ENCODE results near the gene MATCAP1.

The MATCAP1 gene

DNA sequence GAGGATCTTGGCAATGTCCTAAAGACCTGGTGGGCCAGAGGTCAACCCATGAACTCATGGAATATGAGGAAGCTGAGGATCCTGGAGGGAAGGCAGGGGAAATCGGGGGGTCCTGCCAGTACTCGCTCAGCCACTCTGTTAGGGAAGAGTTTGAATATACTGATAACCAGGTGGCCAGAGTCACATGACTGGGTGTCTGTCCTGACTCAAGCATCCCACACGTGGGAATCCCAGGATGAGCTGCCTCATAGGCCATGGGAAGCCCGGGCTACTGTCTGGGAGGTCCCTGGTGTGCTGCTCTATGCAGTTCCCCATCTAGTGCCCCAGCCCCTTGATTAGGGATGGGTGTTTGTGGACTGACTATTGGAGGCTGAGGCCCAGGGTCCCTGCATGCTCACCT, 4.6 kb upstream of the MATCAP1 start:
- H3K9me3 Mint-ChIP-seq: no peaks in the 10 kb centered on the region
- H3K4me3 Mint-ChIP-seq: no peak overlapping the region
- no peak overlapping the region for H3K27ac Mint-ChIP-seq
- H3K4me1 Mint-ChIP-seq (ENCODE audit: low read depth): peaks cover 29% of the 10 kb centered on the region
- peaks cover 8% of the 10 kb centered on the region for H3K36me3 Mint-ChIP-seq (ENCODE audit: low read depth)
- H3K27me3 Mint-ChIP-seq: peaks cover 12% of the 10 kb centered on the region

DNA sequence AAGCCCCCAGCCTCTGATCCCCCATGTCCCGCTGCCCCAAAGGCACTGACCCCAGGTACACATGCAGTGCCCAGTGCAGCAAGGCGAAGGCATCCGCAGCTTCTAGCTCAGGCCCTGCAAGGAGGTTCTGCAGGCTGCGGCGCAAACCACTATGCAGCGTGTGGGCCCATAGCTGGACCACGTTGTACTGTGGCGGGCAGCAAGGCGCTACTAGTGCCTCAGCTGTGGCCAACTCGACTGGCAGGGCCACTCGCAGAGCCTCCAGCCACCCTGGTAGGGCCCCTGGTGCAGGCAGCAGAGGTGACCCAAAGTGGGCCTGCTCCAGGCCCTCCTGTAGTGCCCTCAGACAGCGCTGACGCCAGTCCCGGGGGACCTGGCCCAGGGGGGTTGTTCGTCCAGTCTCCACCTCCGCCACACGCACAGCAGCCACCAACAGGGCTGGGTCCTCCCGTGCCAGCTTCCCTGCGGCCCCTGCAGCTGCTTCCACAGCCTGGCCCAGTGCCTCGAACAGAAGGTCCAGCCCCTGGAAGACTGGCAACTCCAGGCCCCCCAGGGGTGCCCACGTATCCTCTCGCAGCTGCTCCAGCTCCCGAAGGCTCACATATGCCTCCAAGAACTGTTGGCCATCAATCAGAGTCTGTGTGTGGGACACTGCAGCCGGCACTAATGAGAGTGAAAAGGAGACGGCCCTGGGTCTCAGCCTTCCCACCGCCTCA, 3.6 kb upstream of the MATCAP1 start:
- Mint-ChIP-seq H3K27me3 (peaks cover 12% of the 10 kb centered on the region), H3K27ac (no peak overlapping the region), H3K4me3 (no peak overlapping the region), H3K4me1 (ENCODE audit: low read depth) (peaks cover 22% of the 10 kb centered on the region), H3K9me3 (no peaks in the 10 kb centered on the region), H3K36me3 (ENCODE audit: low read depth) (no peaks in the 10 kb centered on the region)

DNA sequence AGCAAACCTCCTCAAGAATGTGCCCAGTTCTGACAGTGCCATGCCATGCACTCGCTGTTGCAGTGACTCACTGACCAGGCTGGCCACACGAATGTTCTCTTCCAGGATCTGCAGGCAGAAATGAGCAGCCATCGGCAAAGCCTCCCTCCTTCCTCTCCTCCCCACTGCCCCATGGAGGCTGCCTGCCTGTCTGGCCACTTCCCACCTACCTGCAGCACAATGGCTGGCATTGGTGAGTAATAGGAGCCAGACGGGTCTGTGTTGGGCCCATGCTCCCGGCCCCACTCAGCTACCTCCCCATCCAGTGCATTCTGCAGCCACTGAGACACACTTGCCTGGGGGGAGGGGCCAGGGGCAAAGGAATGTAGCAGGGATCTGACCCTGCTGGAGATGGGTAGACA, 2.8 kb upstream of the MATCAP1 start:
- H3K9me3 Mint-ChIP-seq: no peaks in the 10 kb centered on the region
- H3K27ac Mint-ChIP-seq: no peak overlapping the region
- H3K27me3 Mint-ChIP-seq: peaks cover 12% of the 10 kb centered on the region
- no peaks in the 10 kb centered on the region for H3K36me3 Mint-ChIP-seq (ENCODE audit: low read depth)
- H3K4me1 Mint-ChIP-seq (ENCODE audit: low read depth): peaks cover 18% of the 10 kb centered on the region
- no peak overlapping the region for H3K4me3 Mint-ChIP-seq

DNA sequence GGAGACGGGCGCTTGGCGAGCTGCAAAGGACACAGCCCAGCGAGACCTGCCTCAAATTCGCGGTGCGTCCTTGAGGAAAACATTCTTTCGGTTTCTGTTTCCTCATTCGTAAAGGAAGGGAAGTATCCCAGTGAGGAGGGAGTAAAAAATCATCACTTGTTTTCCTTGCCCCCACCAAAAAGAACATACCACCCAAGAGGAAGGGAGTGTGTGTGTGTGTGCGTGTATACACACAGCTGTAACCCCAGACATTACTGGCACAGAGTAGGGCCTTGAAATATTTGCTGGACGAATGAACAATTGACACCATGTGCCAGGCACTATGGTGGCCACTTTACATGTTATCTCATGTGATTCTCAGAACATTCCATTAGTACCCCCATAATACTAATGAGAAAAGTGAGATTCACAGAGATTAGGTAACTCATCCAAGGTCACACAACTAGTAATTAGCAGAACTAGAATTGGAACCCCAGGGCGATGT, 1.9 kb upstream of the MATCAP1 start:
- Mint-ChIP-seq H3K27me3 (peaks cover 12% of the 10 kb centered on the region), H3K27ac (peak overlapping the region; percentile 8), H3K9me3 (no peaks in the 10 kb centered on the region), H3K4me3 (peak overlapping the region; percentile 77), H3K4me1 (ENCODE audit: low read depth) (peaks cover 14% of the 10 kb centered on the region), H3K36me3 (ENCODE audit: low read depth) (no peaks in the 10 kb centered on the region)

DNA sequence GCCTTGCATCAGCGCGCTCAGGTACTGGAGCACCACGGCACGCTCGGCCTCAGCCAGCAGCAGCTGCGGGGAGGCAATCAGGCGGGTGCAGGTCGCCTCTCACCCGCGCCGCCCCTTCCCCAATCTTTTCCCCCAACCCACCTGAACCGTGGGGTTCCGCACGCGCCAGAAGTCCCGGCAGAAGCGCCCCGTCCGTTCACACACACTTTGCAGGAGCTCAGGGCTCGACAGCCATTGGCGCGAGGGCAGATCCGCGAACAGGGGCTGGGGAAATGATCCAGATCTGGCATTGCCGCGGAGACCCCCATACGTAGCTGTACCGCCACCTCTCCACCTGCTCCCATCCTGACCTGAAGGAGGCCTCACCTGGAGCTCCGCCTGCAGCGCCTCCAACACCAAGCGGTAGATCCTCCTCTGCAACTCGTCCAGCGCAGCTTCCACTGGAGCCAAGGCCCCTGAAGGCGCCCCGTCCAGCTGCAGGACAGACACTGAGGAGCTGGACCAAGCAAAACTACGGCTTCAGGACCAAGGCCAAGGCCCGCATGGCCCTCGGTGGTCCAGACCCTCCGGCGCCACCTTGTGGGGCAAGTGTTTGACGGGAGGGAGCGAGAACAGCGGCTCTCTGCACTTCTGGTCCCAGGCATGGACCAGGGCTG, 1.4 kb upstream of the MATCAP1 start:
- Mint-ChIP-seq H3K4me1 (ENCODE audit: low read depth) (peaks cover 14% of the 10 kb centered on the region), H3K27ac (no peak overlapping the region), H3K9me3 (no peaks in the 10 kb centered on the region), H3K36me3 (ENCODE audit: low read depth) (no peaks in the 10 kb centered on the region), H3K27me3 (peaks cover 12% of the 10 kb centered on the region), H3K4me3 (peak overlapping the region; percentile 77)

DNA sequence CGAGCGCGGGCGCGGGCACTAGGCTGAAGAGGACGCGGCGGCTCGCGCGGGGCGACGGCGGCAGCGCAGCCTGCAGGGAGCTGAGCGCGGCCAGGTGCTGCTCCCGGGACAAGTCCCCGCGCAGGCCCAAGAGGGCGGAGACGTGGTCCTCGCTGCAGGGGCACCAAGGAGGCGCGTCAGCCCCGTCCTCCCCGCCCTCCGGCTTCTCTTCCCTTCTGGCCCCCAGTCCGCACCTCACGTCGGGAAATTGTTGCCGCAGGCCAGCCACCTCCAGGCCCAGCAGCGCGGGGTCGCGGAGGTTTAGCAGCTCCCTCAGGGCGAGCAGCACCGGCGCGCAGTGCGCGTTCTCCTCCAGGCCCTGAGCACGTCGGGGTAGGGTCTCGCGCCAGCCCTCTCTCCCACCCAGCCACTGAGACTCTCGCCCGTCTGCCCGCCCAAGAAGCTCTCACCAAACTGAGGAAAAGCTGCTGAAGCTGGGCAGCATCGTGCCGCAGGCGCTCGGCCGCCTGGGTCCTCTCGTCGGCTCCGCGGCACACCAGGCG, 761 bp upstream of the MATCAP1 start:
- peaks cover 12% of the 10 kb centered on the region for H3K27me3 Mint-ChIP-seq
- no peaks in the 10 kb centered on the region for H3K9me3 Mint-ChIP-seq
- H3K27ac Mint-ChIP-seq: no peak overlapping the region
- H3K4me1 Mint-ChIP-seq (ENCODE audit: low read depth): peaks cover 14% of the 10 kb centered on the region
- H3K4me3 Mint-ChIP-seq: peak overlapping the region; percentile 43
- no peaks in the 10 kb centered on the region for H3K36me3 Mint-ChIP-seq (ENCODE audit: low read depth)

DNA sequence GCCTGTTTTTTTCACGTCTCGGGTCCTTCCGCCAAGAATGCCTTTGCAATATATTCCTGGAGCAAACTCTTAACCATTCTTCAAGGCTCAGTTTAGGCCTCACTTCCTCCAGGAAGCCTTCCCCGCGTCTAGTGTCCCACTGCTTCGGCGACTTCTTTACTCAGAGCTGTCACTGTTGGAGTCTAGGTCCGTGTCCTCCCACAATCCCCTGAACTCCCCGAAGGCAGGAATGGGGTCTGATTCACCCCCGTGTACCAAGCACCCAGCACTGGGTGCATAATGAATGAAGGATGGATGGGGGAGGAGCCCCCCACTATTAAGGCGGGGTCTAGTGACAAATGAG, 508 bp downstream of the MATCAP1 start:
- Mint-ChIP-seq H3K4me1 (ENCODE audit: low read depth) (peaks cover 20% of the 10 kb centered on the region), H3K9me3 (no peaks in the 10 kb centered on the region), H3K27me3 (peaks cover 19% of the 10 kb centered on the region), H3K36me3 (ENCODE audit: low read depth) (no peaks in the 10 kb centered on the region), H3K27ac (no peak overlapping the region), H3K4me3 (no peak overlapping the region)

DNA sequence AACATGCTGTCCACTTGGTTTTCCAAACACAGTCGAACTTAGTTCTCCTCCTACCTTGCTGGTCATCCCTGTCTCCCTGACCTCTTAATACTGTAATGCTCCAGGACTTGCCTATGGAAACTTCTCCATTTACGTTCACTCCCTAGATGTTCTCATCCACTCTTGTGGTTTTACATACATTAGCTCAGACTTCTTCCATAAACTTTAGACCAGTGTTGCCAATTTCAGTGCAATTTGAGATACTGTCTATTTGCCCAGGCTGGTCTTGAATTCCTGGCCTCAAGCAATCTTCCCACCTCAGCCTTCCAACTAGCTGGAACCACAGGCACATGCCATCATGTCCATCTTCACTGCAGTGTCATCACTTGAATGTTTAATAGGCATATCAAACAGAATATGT, 1.5 kb downstream of the MATCAP1 start:
- no peaks in the 10 kb centered on the region for H3K9me3 Mint-ChIP-seq
- peaks cover 25% of the 10 kb centered on the region for H3K27me3 Mint-ChIP-seq
- H3K36me3 Mint-ChIP-seq (ENCODE audit: low read depth): no peaks in the 10 kb centered on the region
- peaks cover 30% of the 10 kb centered on the region for H3K4me1 Mint-ChIP-seq (ENCODE audit: low read depth)
- no peak overlapping the region for H3K27ac Mint-ChIP-seq
- no peak overlapping the region for H3K4me3 Mint-ChIP-seq

DNA sequence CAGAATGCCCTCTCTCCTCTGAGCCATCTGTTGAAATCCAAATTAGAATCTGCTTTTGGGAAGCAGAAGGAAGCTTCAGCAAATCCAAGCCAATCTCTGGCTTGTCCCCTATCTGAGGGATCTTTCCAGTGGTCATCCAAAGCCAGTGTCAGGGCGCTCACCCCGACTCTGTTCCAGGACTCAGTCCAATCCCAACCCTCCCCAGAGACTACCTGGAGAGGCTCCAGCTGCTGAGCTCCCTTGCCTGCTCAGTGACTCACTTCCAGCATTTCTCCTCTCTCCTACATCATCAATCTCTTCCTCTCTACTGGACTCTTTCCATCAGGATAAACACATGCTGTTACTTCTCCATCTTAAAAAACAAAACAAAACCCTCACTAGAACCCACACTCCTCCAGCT, 2.4 kb downstream of the MATCAP1 start:
- Mint-ChIP-seq H3K36me3 (ENCODE audit: low read depth) (no peaks in the 10 kb centered on the region), H3K27ac (no peak overlapping the region), H3K9me3 (no peaks in the 10 kb centered on the region), H3K4me3 (no peak overlapping the region), H3K4me1 (ENCODE audit: low read depth) (peaks cover 33% of the 10 kb centered on the region), H3K27me3 (peaks cover 29% of the 10 kb centered on the region)

DNA sequence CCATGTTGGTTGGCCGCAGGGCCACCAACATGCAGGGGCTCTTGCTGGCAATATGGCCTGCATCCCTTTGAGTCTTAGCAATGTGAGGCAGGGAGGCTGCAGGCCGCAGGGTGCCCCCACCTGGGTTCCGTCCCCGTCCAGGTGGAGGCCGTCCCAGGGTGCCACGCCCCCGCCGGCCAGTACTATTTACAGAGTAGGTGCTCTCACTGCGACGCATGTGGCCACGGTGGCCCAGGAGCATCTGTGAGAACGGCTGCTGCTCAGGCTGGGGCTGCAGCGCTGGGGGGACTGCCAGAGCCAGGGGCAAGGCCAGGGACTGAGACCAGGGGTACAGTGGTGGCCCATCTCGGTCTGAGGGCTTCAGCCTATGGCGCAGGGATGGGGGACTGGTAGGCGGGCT, 3.6 kb downstream of the MATCAP1 start:
- H3K27ac Mint-ChIP-seq: no peak overlapping the region
- H3K9me3 Mint-ChIP-seq: no peaks in the 10 kb centered on the region
- H3K4me3 Mint-ChIP-seq: no peak overlapping the region
- H3K27me3 Mint-ChIP-seq: peaks cover 35% of the 10 kb centered on the region
- peaks cover 25% of the 10 kb centered on the region for H3K4me1 Mint-ChIP-seq (ENCODE audit: low read depth)
- no peaks in the 10 kb centered on the region for H3K36me3 Mint-ChIP-seq (ENCODE audit: low read depth)

DNA sequence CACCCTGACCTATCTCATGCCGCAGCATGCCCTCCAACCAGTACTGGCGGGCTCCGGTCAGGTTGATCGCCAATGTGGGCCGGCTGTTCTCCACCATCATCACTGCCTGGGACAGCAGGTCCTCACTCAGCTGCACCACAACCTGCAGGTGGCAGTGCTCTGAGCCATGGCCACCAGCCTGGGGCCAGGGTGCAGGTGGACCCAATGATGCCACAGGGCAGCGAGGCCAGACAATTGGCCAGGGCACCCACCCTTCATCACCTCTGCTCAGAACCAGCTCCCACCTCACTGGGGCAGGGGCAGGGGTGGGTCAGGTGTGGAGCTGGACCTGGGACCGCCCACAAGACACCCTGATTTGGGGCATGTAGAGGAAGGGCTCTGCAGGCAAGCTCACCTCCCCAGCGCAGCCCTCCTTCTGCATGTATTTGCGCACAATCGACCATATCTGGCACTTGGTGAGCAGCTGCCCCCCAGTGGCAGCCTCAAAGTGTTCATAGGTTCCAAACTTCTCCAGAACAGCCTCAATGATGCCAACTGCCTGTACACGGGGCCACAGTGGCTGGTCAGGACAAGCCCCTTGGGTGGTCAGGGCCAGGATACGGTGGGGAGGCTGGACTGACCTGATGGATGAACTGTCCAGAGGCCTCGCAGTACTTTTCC, 4.2 kb downstream of the MATCAP1 start:
- Mint-ChIP-seq H3K4me3 (no peak overlapping the region), H3K27ac (no peak overlapping the region), H3K27me3 (peaks cover 34% of the 10 kb centered on the region), H3K4me1 (ENCODE audit: low read depth) (peaks cover 19% of the 10 kb centered on the region), H3K9me3 (no peaks in the 10 kb centered on the region), H3K36me3 (ENCODE audit: low read depth) (no peaks in the 10 kb centered on the region)

DNA sequence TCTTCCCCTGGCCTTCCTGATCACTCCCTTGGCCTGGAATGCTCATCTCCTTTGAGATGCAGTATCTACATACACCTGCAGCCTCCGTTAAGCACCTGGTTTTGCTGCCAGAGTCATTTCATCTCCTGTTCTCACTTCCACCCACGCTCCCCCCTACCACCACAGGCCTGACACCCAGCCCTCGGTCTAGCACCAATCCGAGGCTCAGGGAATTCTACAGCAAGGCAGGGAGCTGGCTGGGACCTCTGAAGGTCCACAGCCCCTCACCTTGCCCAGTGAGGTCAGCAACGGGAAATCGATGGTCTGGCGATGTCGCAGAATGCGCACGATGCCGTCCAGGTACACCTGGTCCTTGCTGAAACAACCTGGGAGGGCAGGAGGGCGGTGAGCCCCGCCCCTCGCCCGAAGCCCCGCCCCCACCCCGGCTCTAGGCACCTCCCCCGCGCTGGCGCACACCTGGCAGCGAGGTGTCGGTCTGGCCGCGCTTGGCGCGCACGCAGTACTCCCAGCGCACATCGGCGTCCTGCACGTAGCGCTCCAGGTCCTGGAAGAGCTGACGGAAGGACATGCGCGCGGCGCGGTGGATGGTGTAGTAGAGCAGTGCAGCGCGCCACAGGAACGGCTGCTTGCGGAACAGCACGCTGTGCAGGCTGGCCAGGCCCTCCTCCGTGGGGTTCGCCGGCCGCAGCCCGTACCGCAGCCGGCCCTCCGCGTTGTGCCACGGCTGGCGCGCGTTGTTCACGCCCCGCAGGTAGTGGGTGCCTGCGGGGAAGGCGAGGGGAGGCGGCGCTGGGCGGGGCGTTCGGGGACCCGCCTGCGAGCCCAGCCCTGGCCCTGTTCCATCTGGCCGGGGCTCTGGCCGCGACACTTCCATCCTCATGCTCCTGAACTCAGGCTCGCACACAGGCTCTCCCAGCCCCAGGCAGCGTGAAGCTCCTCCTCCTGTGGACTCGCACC, 5.7 kb downstream of the MATCAP1 start:
- H3K36me3 Mint-ChIP-seq (ENCODE audit: low read depth): no peaks in the 10 kb centered on the region
- peaks cover 32% of the 10 kb centered on the region for H3K4me1 Mint-ChIP-seq (ENCODE audit: low read depth)
- peaks cover 45% of the 10 kb centered on the region for H3K27me3 Mint-ChIP-seq
- H3K27ac Mint-ChIP-seq: no peak overlapping the region
- peak overlapping the region; percentile 41 for H3K4me3 Mint-ChIP-seq
- H3K9me3 Mint-ChIP-seq: no peaks in the 10 kb centered on the region

DNA sequence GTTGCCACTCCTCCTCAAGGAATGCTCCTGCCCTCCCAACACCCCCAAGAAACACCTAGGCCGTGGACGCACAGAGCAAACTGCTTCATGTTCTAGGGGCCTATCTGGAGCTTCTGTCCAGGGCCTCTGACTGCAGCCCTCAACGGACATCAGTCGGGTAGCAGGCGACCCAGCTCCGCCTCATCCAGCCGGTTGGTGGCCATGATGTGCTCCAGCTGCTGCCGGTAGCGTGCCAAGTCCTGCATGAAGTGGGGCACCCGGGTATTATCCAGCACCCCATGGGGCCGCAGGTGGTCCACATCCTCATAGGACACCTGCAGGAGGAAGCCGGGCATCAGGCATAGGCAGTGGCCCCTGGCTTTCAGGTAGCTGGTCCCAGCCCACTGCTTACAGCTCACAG, 7.1 kb downstream of the MATCAP1 start:
- Mint-ChIP-seq H3K27ac (no peak overlapping the region), H3K36me3 (ENCODE audit: low read depth) (no peaks in the 10 kb centered on the region), H3K4me1 (ENCODE audit: low read depth) (peaks cover 33% of the 10 kb centered on the region)

DNA sequence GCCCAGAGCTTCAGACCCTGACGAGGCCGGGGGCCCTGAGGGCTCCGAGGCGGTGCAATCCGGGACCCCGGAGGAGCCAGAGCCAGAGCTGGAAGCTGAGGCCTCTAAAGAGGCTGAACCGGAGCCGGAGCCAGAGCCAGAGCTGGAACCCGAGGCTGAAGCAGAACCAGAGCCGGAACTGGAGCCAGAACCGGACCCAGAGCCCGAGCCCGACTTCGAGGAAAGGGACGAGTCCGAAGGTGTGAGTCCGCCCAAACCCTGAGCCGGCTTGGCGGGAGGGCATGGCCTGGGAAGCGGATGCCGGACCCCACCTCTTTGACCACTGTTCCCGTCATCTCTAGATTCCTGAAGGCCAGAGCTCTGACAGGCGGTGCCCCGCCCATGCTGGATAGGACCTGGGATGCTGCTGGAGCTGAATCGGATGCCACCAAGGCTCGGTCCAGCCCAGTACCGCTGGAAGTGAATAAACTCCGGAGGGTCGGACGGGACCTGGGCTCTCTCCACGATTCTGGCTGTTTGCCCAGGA, 9.0 kb downstream of the MATCAP1 start:
- peaks cover 43% of the 10 kb centered on the region for H3K4me1 Mint-ChIP-seq (ENCODE audit: low read depth)
- H3K9me3 Mint-ChIP-seq: no peaks in the 10 kb centered on the region
- no peak overlapping the region for H3K4me3 Mint-ChIP-seq
- H3K27me3 Mint-ChIP-seq: peaks cover 69% of the 10 kb centered on the region
- no peaks in the 10 kb centered on the region for H3K36me3 Mint-ChIP-seq (ENCODE audit: low read depth)
- no peak overlapping the region for H3K27ac Mint-ChIP-seq

More for the DNA sequence above, 7.1 kb downstream of the MATCAP1 start:
- Mint-ChIP-seq H3K9me3 (no peaks in the 10 kb centered on the region), H3K27me3 (peaks cover 55% of the 10 kb centered on the region), H3K4me3 (no peak overlapping the region)

All from stimulated activated naive CD8-positive, alpha-beta T cell treated with anti-CD3 and anti-CD28 coated beads, Interleukin-15, Interleukin-2, amounts not matched to agents 100 ng/mL and 50 ng/mL, for 24 hours (primary cell).